Adrenal gland (tissue), 12 donors: Measurements from ENCODE around the gene ATRAID. TPM values are rescaled to one million over a fixed set of nuclear protein-coding genes. Genes with fewer than 3 reads are reported as not detected.
A peak's percentile ranks its signal among the peaks of the same experiment; 100 is the strongest.

Experiments used
- DNase-seq, 7 donors: peaks; one replicate each; pipeline ENCODE4 v3.0.0-alpha.2; 2019 to 2020
- H3K27ac ChIP-seq, 5 donors: fragments of 200-600 bp; sonication (generic) in 4 of 5; 1 replicate in 3 of 5; 2 replicates in 2 of 5; pipeline versions ENCODE4 v1.5.1 to v1.8.0; 2016 to 2020; ENCODE audit warnings: mild to moderate bottlenecking in 1 of 5
- H3K27me3 ChIP-seq: fragments of 200-600 bp; 2 replicates; pipeline ENCODE4 v1.8.0; 2021
- H3K36me3 ChIP-seq, 2 donors: fragments of 200-600 bp; replicated peaks in 1 of 2; 1 replicate in 1 of 2; 2 replicates in 1 of 2; pipeline versions ENCODE4 v1.5.1 to v1.8.0; 2018 to 2022
- H3K4me1 ChIP-seq, 2 donors: fragments of 200-600 bp; replicated peaks in 1 of 2; 1 replicate in 1 of 2; 2 replicates in 1 of 2; pipeline versions ENCODE4 v1.5.1 to v1.8.0; 2018 to 2021
- H3K4me3 ChIP-seq, 4 donors: fragments of 200-600 bp; sonication (generic) in 3 of 4; one replicate each; pipeline ENCODE4 v1.5.1; 2016 to 2018
- H3K9me3 ChIP-seq, 3 donors: fragments of 200-600 bp; sonication (generic) in 1 of 3; replicated peaks in 1 of 3; 1 replicate in 2 of 3; 2 replicates in 1 of 3; pipeline versions ENCODE4 v1.5.1 to v1.8.0; 2016 to 2021
- POLR2A ChIP-seq, 2 donors: fragments of 450-650 bp; IDR thresholded peaks; one replicate each; pipeline ENCODE4 v1.6.1; 2017; ENCODE audit warnings: antibody characterized with exemption in 2 of 2, mild to moderate bottlenecking in 2 of 2, moderate library complexity in 1 of 2
- WGBS, 4 donors: extraction: QIAGEN DNeasy Blood & Tissue Kit in 2 of 4; methylation state at CpG; one replicate each; pipeline versions ENCODE4 v1.1.5 to v1.1.7; 2013 to 2017; 5-methylcytosine and 5-hydroxymethylcytosine counted together
- intact Hi-C, 2 donors: fragments of 100-400 bp; cut with DNase I; formaldehyde crosslinking; loops; one replicate each; pipeline versions ENCODE4 v1.14.1 to v1.15.0; 2022 to 2023
- polyA plus RNA-seq, 3 donors: library from polyadenylated mRNA; stranded (reverse); fragments of 200-250 nt in 2 of 3; fragments of 350-450 nt in 1 of 3; fragmentation: Illumina TruSeq in 1 of 3; extraction: RNeasy Lipid Tissue Mini Kit (QIAGEN cat#74804) in 1 of 3; gene quantifications; one replicate each; pipeline ENCODE4 v1.2.3, GENCODE V29; 2013 to 2014
- total RNA-seq, 9 donors: library from RNA; depleted of rRNA in 4 of 9; stranded (reverse); fragments of >200 nt in 4 of 9; fragments of 120-200 nt in 1 of 9; fragmentation: NEBNext Ultra II Directional in 1 of 9; extraction: Animal tissue kit (Norgen Biotek cat#: 25700) in 1 of 9; gene quantifications; one replicate each; pipeline versions ENCODE4 v1.1.0 to v1.2.4, GENCODE V29; 2013 to 2023
- TF ChIP-seq, protein P1 (sequence below), 6 experiments: fragments of 450-650 bp in 4 of 6; fragments of 200-600 bp in 2 of 6; sonication (generic) in 1 of 6; IDR thresholded peaks; 1 replicate in 5 of 6; 2 replicates in 1 of 6; pipeline versions ENCODE4 v1.5.1 to v1.8.0; 2016 to 2021; ENCODE audit warnings: antibody characterized with exemption in 6 of 6, mild to moderate bottlenecking in 2 of 6, moderate library complexity in 1 of 6
- donor health status: healthy with polysubstance abuse.
- donor health status: Bipolar disorder and iron deficiency.
- donor health status: DM: yes; HTN: yes; CAD: no.
- donor health status: DM: no; HTN: no; CAD: no.
- donor health status: DM: no; HTN: no; CAD: no.
- donor health status: DM: yes; HTN: yes; CAD: no.

ATRAID gene
- total and polyA plus RNA-seq, 12 donors = 124 to 292 (median 169) TPM

- peak overlapping the region; percentile 37 to 86 (median 70) for H3K4me3 ChIP-seq
- WGBS, 4 donors = 7 to 10% (median 7%) methylated on average over 34 of the region's 34 CpGs
- no peak for TF ChIP-seq POLR2A (IDR thresholded peaks at IDR 0.05)
- TF ChIP-seq, protein P1, sequence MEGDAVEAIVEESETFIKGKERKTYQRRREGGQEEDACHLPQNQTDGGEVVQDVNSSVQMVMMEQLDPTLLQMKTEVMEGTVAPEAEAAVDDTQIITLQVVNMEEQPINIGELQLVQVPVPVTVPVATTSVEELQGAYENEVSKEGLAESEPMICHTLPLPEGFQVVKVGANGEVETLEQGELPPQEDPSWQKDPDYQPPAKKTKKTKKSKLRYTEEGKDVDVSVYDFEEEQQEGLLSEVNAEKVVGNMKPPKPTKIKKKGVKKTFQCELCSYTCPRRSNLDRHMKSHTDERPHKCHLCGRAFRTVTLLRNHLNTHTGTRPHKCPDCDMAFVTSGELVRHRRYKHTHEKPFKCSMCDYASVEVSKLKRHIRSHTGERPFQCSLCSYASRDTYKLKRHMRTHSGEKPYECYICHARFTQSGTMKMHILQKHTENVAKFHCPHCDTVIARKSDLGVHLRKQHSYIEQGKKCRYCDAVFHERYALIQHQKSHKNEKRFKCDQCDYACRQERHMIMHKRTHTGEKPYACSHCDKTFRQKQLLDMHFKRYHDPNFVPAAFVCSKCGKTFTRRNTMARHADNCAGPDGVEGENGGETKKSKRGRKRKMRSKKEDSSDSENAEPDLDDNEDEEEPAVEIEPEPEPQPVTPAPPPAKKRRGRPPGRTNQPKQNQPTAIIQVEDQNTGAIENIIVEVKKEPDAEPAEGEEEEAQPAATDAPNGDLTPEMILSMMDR (IDR thresholded peaks at IDR 0.05) = no peak
- no peaks in the 10 kb centered on the region for H3K27me3 ChIP-seq
- peak overlapping the region; percentile 75 to 98 (median 95) for H3K27ac ChIP-seq
- DNase-seq = peak in 2 of 7 donors; percentile 57 to 71
- H3K4me1 ChIP-seq = peaks cover 10 to 20% of the 10 kb centered on the region in 2 donors
- intact Hi-C loops = no loop called here
- H3K36me3 ChIP-seq = peaks cover 0 to 2% of the 10 kb centered on the region in 2 donors
- H3K9me3 ChIP-seq = no peaks in the 10 kb centered on the region
These were observed 1.0 kb downstream of the ATRAID start for GRCh38 chr2:27212626-27213471.

GRCh38 chr2:27214941-27215340, 3.1 kb downstream of the ATRAID start:
- no peaks in the 10 kb centered on the region for H3K36me3 ChIP-seq
- no peaks in the 10 kb centered on the region for H3K9me3 ChIP-seq
- no peak overlapping the region for H3K27ac ChIP-seq
- TF ChIP-seq POLR2A (IDR thresholded peaks at IDR 0.05) = no peak
- TF ChIP-seq, protein P1 (IDR thresholded peaks at IDR 0.05) = no peak
- H3K27me3 ChIP-seq = no peaks in the 10 kb centered on the region
- intact Hi-C loops = no loop called here
- no peak for DNase-seq
- 88 to 94% (median 91%) methylated on average over 3 of the region's 3 CpGs for whole genome bisulfite sequencing, 4 donors
- H3K4me1 ChIP-seq = peaks cover 10 to 24% of the 10 kb centered on the region in 2 donors
- no peak overlapping the region for H3K4me3 ChIP-seq

GRCh38 chr2:27216416-27217137, 4.7 kb downstream of the ATRAID start:
- Histone ChIP-seq H3K27me3 (no peaks in the 10 kb centered on the region), H3K27ac (peak overlapping the region in 2 of 5 donors; percentile 29 to 54), H3K36me3 (peaks cover 0 to 6% of the 10 kb centered on the region in 2 donors), H3K4me1 (peaks cover 10 to 19% of the 10 kb centered on the region in 2 donors), H3K9me3 (no peaks in the 10 kb centered on the region), H3K4me3 (peak overlapping the region in 3 of 4 donors; percentile 25 to 76 (median 55))
- TF ChIP-seq, protein P1 (IDR thresholded peaks at IDR 0.05) = no peak
- TF ChIP-seq POLR2A (IDR thresholded peaks at IDR 0.05) = no peak
- DNase-seq = peak in 1 of 7 donors; percentile 13
- WGBS, 4 donors = 75 to 82% (median 77%) methylated on average over 13 of the region's 13 CpGs
- intact Hi-C loops = no loop called here
